Kidney epithelial cell (primary cell): ENCODE measurements around the gene TEKT3. TPM values are rescaled to one million over a fixed set of nuclear protein-coding genes. Genes with fewer than 3 reads are reported as not detected.

Source experiments
- DNase-seq: peaks from one replicate; pipeline ENCODE4 v3.0.0-alpha.2; 2010; ENCODE audit warnings: low read depth
- H3K27me3 ChIP-seq: 2 replicates; pipeline ENCODE4 v1.6.0; 2011; ENCODE audit warnings: low read length; ENCODE audit not compliant: control insufficient read depth, insufficient read depth
- H3K36me3 ChIP-seq: 2 replicates; pipeline ENCODE4 v1.5.1; 2011; ENCODE audit warnings: low read length; ENCODE audit not compliant: control insufficient read depth, insufficient read depth
- H3K4me3 ChIP-seq: 2 replicates; pipeline ENCODE4 v1.5.1; 2011; ENCODE audit warnings: low read depth, mild to moderate bottlenecking, control low read depth, low read length
- CTCF ChIP-seq: IDR thresholded peaks from 2 replicates; pipeline ENCODE4 v1.5.1; 2011; ENCODE audit warnings: mild to moderate bottlenecking, moderate library complexity, low read length, control low read depth, inconsistent platforms; ENCODE audit not compliant: insufficient read depth, poor library complexity, severe bottlenecking
- total RNA-seq: library from RNA; depleted of rRNA; stranded (reverse); fragments of >200 nt; gene quantifications from 2 replicates; pipeline ENCODE4 v1.2.3, GENCODE V29; 2015

The TEKT3 gene
- total RNA-seq, 1 donor from 2014 or later: not detected

- Histone ChIP-seq H3K4me3 (no peak overlapping the region), H3K36me3 (no peaks in the 10 kb centered on the region), H3K27me3 (peaks cover 2% of the 10 kb centered on the region)
- no peak for DNase-seq
- no peak for TF ChIP-seq CTCF
Measured at GRCh38 chr17:15303851-15304250, 37.5 kb downstream of the TEKT3 start.

GRCh38 chr17:15303268-15303667 is 38.1 kb downstream of the TEKT3 start:
- H3K36me3 ChIP-seq: no peaks in the 10 kb centered on the region
- H3K4me3 ChIP-seq: no peak overlapping the region
- peaks cover 2% of the 10 kb centered on the region for H3K27me3 ChIP-seq
- no peak for DNase-seq
- TF ChIP-seq CTCF: no peak

GRCh38 chr17:15301845-15302244 is 39.6 kb downstream of the TEKT3 start:
- TF ChIP-seq CTCF: no peak
- DNase-seq: no peak
- Histone ChIP-seq H3K27me3 (peaks cover 2% of the 10 kb centered on the region), H3K4me3 (no peak overlapping the region), H3K36me3 (no peaks in the 10 kb centered on the region)

GRCh38 chr17:15298176-15298575 is 43.2 kb downstream of the TEKT3 start:
- DNase-seq: no peak
- Histone ChIP-seq H3K36me3 (no peaks in the 10 kb centered on the region), H3K4me3 (no peak overlapping the region), H3K27me3 (peaks cover 2% of the 10 kb centered on the region)
- no peak for TF ChIP-seq CTCF

GRCh38 chr17:15293558-15293957 is 47.8 kb downstream of the TEKT3 start:
- Histone ChIP-seq H3K4me3 (no peak overlapping the region), H3K27me3 (no peaks in the 10 kb centered on the region), H3K36me3 (no peaks in the 10 kb centered on the region)
- DNase-seq: no peak
- no peak for TF ChIP-seq CTCF

GRCh38 chr17:15291674-15292361 is 49.6 kb downstream of the TEKT3 start:
- TF ChIP-seq CTCF: no peak
- Histone ChIP-seq H3K27me3 (no peaks in the 10 kb centered on the region), H3K4me3 (no peak overlapping the region), H3K36me3 (no peaks in the 10 kb centered on the region)
- DNase-seq: no peak
